Activated CD4-positive, alpha-beta T cell treated with anti-CD3 and anti-CD28 coated beads for 48 hours (primary cell): ENCODE measurements around the gene TPPP2.
A peak's percentile ranks its signal among the peaks of the same experiment; 100 is the strongest.

ENCODE experiments used
- DNase-seq: peaks from one replicate; pipeline ENCODE4 v3.0.0-alpha.2; 2020

Gene TPPP2

DNA sequence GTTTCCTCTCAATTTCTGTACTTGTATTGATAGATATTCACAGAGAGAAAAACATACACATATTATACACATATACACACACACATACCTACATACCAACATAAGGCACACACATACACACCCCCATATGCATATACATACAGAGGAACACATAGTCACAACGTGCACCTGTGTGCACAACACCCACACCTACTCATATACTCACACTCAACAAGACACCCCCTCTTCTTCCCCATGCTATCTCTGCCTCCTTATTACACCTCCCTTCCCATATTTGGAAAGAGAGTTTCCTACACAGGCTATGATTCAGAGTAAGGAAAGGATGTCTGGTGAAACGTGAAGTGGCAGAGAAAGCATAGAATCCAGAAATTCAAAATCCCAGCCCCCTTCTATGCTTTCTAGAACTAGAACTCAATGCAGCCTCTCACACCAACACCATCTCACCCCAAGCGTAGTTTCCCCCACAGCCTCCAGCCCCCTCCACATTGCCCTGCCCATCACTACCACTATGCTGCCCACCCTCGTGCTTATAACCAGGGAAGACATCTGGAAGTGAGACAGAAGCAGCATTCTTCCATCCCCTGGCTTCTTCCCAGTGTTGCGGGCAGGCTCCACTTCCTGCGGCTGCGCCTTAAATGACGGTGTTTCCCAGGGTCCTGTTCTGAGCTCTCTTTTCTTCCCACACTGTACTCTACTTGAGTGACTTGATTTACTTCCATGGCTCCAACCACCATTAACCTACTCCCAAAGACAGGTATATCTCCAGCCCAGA, 30.0 kb downstream of the TPPP2 start:
- no peak for DNase-seq

DNA sequence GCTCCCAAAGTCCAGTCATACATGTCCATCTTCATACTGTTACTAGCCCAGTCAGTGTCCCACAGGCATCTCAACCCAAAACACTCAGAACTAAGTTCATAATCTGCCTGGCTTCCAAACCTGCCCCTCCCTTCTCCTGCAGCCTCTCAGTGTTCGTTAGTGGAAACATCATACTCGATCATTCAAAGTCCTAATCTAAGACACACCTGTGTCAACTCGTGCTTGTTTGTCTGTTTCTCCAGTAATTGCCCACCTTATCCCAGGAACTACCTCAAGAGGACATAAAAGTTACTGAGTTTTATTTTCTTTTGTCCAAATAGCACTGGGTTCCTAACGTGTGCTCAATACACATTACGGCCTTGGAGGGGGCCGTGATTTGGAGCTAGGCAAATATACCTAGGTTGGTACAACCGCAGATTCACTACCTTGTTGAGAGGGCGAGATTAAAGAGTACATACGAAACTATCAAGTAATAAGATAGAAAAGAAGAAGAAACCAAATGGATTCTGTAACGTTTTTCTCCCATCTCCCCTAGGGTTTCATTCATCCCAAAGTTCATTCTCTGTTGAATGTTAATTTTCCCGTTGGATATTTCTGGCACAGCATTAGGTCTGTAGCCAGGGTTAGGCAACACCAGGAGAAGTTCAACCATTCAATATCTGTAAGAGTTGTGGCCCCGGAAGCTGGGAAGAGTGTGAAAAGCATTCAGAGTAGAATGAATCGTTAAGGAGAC, 30.8 kb downstream of the TPPP2 start:
- no peak for DNase-seq

DNA sequence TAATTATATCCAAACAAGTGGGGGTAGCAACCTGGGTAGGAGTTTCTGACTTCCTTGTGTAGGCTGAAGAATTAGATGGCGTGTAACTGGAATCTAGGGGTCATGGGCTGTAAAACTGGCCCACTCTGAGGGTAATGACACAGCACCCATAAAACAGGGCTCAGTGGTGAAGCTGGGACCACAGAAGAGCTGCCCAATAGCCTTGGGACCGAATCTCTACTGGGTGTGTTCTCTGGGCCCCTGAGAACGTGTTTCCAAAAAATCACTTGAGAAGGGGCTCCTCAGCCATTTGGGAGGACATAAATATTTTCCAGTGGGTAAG, 31.3 kb downstream of the TPPP2 start:
- DNase-seq = no peak

DNA sequence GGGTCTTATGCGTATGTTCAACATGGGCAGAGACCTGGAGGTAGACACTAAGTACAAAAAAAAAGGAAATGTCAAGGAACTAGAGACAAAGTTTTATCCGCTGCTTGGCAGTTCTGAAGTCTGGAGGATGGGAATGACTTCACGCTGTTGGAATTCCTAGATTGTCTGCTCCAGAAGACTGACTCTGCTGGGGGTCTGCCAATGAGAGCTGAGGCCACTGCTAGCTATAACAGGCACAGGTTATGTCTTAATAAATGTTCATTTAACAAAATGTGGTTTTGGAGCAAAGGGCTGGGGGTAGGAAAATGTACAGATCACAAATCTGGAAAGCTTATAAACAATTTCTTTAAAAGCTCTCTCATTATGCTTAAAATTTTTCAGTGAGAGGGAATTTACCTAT, 33.5 kb downstream of the TPPP2 start:
- DNase-seq = no peak

DNA sequence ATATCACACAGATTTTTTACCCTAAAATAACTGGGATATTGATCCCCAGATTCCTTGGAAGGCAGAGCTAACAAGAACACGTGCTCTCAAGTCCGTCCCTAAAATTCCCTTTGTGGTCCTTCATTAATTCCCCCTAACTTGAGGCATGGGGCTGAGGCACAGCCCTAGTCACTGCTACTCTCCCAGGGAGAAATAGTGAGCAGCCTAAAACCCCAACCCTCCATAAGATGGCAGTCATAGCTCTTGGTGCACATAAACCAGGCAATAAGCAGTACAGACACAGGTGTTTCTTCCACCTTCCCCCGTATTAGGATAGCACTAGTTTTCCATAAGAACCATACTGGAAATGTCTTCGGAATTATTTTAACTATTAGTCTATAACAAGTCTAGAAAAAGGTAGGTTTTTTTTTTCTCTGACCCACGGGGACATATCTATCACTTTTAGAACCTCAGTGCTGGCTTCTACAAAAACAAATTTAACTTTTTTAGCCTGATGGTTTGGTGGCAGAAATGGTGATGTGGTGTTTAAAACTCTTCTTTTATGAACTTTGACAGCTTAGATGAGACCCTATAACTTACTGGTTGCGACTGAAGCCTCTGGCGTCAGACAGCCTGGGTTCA, 37.0 kb downstream of the TPPP2 start:
- DNase-seq = no peak

DNA sequence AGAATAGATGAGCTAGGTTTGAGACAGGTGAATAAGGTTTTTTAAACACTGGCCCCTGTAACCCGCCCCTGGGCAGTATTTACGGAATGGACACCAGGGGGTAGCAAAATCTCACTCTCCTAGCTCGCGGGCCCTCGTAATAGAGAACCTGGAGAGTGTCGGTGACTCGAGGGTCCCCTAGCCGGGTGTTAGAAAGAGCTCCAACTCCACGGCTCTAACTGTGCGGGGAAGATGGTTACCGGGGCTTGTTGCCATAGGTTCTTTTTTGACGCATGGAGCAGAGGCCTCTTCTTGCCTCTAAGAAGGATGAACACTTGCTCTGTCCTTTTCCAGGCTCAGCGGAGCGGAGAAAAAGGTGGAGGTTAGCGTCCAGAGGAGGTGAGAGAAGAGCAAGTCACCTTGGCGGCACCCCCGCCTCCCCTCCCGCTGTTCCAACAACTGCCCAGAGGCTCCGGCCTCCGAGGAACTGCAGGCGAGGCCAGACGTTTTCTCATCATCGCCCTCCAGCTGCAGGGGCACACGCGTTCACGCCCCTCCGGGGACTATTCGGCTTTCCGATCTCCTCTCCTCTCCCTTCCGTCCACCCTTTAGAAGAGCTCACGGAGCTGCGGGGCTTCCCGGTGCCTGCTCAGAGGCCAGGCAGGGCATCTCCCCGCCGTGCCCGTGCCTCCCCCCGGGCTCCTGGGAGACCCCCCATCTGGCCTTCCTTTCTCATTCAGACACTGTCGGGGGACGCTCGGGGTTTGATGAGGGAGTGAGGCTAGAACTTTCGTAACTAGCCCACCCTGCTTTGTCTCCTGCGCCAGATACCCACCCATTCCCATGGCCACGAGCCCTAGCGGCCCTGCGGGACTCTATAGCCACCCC, 38.7 kb downstream of the TPPP2 start:
- DNase-seq = peak; percentile 54

DNA sequence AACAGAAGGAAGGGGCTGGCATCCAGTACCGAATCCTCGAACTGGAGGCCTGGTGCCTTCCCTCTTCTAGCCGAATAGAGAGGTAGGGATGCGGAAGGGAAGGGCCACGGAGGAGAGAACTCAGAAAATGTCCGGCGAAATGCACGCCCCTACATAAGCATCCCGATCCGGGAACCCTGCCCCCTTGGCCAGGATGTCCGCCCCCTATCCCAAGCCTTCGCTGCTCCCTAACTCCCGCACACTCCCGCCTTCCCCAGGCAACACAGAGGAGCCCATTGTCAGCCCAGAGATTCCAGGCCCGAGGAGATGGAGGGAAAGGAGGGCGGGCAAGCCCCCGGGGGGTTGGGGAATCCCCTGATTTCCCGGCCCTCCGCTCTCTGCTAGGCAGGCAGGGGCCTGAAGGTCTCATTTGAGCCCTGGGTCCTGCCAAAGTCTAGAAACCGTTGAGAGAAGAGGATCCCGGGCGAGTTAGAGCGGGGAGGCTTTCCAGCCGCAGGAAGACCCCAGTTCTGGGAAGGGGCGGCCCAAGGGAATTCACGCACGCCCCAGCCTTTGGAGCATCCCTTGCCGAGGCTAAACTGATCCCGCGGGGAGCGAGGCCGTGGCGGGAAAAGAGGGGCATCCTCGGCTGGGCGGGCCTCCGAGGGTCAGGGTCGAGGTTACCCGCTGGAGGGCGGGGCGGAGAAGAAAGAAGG, 39.5 kb downstream of the TPPP2 start:
- no peak for DNase-seq

DNA sequence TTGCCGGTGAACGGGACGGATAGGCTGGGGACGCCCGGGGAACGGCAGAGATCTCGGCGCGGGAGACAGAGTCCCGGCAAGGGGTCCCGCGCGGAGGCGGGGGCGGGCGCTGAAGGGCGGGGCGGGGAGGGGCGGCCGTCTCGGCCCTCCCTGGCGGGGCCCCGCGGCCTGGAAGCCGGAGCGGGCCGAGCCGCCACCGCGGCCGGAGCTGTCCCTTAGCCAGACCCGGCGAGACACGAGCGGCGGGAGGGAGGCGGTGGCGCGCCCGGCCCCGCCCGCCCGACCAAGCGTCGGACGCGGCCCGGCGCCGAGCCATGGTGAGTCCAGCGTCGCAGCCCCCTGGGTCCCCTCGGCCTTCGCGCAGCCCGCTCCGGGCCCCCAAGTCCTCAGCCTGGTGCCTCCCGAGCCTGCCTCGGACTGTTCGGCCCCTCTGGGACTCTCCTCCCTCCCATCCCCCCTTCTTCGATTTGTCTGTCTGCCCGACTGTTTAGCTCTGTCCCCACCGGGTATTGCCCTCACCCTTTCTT, 40.1 kb downstream of the TPPP2 start, which contains the start of gene ARHGEF40:
Gene ARHGEF40 (plus strand): TSS at position 222 of the 527 bp plus-strand sequence. CDS start 93 bp downstream, at position 315.
- peak; percentile 30 for DNase-seq

DNA sequence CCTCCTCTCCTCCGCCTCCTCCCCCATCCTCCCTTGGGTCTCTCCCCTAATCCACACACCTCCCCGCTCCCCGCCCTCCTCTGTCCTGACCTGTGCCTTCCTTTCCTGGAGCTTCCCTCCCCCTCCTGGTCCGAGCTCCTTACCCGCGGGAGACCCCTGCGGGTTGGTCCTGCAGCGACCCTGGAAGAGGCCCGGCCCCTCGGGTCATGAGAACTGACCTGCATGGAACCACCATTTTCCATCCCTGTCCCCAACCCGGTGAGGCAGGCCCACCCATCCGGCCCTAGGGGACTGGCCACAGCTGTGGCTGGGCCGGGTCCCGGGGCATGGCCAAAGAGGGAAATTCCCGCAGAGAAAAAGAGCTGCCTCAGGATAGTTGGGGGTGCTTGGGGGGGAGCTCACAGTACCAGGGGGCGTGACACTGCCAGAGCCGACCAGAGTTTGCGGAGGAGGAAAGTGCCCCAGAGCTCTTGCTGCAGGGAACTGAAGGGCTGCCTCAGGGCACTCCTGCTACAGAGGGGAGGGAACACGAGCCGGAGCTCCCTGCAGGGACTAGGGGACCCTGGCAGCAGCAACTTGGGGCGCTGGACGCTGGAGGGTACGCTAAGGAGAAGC, 40.7 kb downstream of the TPPP2 start:
- DNase-seq = no peak

DNA sequence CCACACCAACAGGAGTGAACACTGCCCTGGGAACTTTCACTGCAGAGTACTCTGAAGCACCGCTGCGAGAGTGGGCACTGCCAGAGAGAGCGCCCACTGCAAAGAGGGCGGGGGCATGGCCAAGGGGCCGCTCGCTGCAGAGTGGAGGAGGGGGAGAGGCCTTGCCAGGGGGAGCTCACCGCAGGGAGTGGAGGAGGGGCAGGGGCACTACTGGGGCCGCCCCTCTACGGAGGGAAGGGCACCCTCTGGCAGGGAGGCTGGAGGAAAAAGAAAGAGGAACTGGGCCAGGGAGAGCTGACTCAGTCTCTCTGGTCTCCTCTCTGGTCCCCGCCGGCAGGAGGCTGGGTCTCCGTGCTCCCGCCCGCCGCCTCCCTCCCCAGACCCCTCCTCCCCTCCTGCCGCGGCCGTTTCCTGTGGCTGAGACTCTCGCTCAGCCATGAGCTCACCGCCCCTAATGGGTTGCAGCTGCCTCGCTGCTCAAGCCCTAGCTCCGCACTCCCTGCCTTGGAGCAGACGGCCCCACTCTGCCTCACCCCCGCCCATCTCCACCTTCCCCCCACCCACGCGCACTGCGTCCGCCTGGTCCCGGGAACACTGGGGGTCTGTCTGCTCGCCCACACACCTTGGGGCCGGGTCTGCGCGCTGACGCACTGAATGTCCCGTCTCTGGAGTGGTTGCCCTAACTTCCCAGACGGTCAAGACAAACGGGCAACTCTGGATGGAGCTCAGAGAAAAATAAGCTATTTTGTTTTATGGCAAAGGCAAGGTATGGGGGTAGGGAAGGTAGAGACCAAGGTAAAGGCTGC, 41.4 kb downstream of the TPPP2 start:
- peak; percentile 60 for DNase-seq

DNA sequence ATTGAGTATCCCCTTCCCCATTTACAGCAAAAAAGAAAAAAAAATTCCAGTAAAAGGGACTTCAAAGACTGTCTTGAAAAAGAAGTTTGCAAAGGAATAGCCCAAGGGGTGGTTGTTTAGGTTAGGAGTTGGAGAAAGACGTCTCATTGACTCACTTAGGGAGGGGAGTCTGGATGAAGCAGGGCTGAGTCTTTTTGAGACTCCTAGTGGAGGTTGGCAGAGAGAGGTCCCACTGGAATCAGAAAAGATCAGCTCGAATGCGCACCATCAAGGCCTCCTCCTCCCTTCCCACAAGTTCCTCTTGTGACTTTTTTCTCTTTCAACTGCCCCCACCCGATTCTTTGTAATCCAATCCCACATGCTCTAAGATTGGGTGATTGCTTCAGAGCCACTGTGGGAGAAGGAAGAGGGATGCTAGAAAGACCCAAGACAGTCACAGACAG, 42.0 kb downstream of the TPPP2 start:
- no peak for DNase-seq

DNA sequence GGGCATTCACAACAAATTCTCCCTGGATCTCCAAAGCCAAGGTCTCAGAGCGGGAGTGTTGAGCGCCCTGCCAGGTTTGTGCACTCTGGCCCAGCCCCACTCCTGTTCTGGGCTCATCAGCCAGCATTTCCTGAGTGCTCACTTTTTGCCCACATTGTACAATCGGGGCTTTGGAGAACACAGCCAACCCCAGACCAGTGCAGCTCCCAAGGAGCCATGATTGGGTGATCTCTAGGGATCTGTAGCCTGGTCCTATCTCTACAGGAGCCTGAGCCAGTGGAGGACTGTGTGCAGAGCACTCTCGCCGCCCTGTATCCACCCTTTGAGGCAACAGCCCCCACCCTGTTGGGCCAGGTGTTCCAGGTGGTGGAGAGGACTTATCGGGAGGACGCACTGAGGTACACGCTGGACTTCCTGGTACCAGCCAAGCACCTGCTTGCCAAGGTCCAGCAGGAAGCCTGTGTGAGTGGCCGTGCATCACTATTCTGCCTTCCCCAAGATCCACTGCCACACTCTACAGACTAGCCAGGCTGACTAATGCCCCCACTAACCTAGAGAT, 42.8 kb downstream of the TPPP2 start:
- DNase-seq = no peak

DNA sequence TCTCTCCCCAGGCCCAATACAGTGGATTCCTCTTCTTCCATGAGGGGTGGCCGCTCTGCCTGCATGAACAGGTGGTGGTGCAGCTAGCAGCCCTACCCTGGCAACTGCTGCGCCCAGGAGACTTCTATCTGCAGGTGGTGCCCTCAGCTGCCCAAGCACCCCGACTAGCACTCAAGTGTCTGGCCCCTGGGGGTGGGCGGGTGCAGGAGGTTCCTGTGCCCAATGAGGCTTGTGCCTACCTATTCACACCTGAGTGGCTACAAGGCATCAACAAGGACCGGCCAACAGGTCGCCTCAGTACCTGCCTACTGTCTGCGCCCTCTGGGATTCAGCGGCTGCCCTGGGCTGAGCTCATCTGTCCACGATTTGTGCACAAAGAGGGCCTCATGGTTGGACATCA, 43.9 kb downstream of the TPPP2 start:
- no peak for DNase-seq

DNA sequence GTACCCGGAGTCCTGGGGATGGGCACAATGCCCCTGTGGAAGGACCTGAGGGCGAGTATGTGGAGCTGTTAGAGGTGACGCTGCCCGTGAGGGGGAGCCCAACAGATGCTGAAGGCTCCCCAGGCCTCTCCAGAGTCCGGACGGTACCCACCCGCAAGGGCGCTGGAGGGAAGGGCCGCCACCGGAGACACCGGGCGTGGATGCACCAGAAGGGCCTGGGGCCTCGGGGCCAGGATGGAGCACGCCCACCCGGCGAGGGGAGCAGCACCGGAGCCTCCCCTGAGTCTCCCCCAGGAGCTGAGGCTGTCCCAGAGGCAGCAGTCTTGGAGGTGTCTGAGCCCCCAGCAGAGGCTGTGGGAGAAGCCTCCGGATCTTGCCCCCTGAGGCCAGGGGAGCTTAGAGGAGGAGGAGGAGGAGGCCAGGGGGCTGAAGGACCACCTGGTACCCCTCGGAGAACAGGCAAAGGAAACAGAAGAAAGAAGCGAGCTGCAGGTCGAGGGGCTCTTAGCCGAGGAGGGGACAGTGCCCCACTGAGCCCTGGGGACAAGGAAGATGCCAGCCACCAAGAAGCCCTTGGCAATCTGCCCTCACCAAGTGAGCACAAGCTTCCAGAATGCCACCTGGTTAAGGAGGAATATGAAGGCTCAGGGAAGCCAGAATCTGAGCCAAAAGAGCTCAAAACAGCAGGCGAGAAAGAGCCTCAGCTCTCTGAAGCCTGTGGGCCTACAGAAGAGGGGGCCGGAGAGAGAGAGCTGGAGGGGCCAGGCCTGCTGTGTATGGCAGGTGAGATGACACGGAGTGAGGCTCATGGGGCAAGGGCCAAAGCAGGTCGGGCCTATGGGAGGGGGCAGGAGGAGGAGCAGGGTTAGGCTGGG, 44.6 kb downstream of the TPPP2 start:
- DNase-seq = no peak

DNA sequence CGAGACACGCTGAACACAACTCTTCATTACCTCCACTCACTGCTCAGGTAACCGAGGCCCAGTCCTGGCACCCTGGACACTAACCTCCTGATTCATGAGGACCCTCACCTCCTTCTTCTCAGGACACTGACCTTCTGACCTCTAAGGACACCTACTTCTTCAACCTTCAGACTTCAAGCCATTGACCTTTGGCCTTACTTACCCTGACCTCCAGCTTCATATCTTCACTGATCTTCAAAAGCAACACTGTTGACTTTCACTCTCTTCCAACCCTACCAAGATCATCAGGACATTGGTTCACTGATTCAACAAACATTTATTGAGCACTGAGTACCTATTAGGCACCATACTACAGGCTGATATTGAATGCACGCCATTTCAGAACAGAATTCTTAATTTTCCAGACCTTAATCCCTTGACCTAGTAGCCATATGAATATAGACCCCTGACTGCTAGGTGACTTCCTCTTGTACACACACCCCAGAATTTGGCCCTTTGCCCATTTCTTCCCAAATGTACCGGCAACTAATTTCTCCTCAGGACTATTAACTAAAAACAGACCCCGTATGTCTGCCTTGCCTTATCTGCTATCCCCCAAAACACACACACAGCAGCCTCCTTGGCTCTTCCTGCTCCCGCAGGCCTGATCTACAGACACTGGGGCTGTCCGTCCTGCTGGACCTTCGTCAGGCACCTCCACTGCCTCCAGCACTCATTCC, 45.9 kb downstream of the TPPP2 start:
- no peak for DNase-seq

DNA sequence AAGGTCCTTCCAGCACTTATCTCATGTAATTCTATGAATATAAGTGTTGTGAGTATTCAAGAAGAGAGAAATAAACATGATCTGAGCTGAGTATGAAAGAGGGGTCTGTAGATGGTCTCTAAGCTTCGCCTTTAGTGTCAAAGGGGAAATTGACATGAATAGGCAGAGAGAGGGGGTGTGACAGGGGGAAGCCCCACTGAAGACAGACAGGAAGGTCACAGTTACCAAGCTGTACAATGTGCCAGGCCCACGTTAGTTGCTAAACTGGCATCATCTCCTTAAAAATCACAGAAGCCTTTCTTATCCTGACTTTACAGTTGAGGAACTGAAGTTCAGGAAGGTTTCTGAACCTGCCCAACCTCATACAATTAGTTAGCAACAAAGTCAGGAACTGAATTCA, 47.7 kb downstream of the TPPP2 start:
- DNase-seq = no peak

DNA sequence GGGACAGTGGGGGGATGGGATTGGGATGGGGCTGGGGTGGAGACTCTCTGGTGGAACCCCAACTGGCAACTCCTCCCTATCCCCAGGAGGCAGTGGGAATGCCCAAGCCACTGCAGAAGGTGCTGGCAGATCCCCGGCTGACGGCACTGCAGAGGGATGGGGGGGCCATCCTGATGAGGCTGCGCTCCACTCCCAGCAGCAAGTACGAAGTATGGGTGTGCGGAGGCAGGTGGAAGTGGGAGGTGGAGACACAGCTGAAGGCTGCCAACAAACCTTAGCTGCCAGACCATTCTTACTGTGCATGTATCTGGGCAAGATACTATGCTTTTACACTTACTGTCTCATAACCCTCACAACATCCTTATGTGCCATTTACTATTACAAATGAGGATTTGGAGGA, 48.3 kb downstream of the TPPP2 start:
- DNase-seq = no peak

DNA sequence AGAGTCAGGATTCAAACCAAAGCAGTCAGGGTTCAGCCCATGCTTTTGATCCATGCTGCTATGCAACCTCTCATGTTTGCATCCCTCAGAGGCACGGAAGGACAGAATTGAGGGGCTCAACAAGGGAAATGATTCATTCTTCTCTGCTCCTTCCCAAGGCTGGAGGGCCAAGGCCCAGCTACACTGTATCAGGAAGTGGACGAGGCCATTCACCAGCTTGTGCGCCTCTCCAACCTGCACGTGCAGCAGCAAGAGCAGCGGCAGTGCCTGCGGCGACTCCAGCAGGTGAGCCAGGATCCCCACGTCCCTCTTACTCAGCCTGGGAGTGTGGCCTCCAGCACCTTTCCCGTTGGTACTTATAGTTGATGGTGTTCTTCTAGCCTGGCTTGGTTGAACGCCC, 48.7 kb downstream of the TPPP2 start:
- no peak for DNase-seq
